Stimulated activated CD4-positive, alpha-beta T cell treated with anti-CD3 and anti-CD28 coated beads, Interleukin-2, amount 100 ng/mL, for 24 hours (primary cell): ENCODE results near the gene ASS1.
A peak's percentile ranks its signal among the peaks of the same experiment; 100 is the strongest.

ENCODE experiments used
- DNase-seq, 2 donors: peaks; one replicate each; pipeline ENCODE4 v3.0.0-alpha.2; 2020

ASS1 gene

GRCh38 chr9:130501639-130502038 lies 56.9 kb downstream of the ASS1 start:
- DNase-seq, result no peak

DNA sequence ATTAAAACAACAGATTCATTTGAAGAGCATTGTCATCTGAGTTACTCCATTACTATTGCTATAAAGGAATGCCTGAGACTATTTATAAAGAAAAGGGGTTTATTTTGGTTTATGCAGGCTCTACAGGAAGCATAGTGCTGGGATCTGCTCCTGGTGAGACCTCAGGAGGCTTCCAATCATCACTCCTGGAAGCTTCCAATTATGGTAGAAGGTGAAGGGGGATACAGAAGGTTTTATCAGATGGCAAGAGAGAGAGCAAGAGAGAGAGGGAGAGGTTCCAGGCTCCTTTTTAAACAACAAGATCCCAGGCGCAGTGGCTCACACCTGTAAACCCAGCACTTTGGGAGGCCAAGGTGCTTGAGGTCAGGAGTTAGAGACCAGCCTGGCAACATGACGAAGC lies 63.5 kb downstream of the ASS1 start:
- no peak for DNase-seq

GRCh38 chr9:130512199-130512598 lies 67.4 kb downstream of the ASS1 start:
- no peak for DNase-seq

GRCh38 chr9:130513078-130513477 lies 68.3 kb downstream of the ASS1 start:
- DNase-seq, result no peak

DNA sequence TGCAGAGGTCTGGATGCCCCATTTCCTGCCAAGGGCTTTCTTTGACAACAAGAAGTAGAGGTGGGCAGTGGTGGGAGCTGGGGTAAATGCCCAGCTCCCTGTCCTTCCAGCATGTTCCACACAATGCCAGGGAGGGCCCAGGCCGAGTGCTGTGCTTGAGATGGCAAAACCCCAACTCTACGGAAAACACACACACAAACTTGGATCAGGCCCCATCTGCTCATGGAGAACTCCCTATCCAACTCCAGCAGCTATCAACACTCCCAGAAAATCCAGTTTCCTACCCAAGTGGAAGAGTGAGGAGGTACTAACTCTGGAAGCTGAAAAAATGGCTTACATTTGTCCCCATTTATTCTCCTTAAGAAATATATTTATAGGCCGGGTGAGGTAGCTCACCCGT lies 73.5 kb downstream of the ASS1 start:
- no peak for DNase-seq

- DNase-seq, result no peak
Measured at GRCh38 chr9:130518943-130519799, 74.4 kb downstream of the ASS1 start.

GRCh38 chr9:130519927-130520326 lies 75.2 kb downstream of the ASS1 start:
- DNase-seq, result no peak

GRCh38 chr9:130521715-130522114 lies 77.0 kb downstream of the ASS1 start:
- DNase-seq, result no peak

DNA sequence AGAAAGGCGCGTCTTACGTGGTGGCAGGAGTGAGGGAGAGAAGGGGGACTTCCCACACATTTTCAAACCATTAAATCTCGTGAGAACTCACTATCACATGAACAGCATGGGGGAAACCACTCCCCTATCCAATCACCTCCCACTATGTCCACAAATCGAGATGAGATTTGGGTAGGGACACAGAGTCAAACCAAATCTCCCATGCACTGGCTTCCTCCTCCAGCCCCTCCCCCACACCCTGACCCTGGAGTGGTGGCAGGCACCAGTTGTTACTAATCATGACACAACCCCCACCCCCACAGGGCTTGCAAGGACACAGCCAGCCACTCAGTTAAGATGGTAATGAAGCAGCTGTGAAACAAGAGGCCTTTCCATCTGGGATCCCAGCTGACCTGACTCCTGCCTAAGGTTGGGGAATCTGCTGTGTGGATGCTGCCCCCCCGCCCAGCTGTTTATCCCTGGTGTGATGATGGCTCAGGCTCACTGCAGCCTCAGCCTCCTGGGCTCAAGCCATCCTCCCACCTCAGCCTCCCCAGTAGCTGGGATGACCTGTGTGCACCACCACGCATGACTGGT lies 77.6 kb downstream of the ASS1 start:
- DNase-seq, result peak in 1 of 2 donors; percentile 14

- DNase-seq, result no peak
Measured at GRCh38 chr9:130523921-130524320, 79.2 kb downstream of the ASS1 start.

DNA sequence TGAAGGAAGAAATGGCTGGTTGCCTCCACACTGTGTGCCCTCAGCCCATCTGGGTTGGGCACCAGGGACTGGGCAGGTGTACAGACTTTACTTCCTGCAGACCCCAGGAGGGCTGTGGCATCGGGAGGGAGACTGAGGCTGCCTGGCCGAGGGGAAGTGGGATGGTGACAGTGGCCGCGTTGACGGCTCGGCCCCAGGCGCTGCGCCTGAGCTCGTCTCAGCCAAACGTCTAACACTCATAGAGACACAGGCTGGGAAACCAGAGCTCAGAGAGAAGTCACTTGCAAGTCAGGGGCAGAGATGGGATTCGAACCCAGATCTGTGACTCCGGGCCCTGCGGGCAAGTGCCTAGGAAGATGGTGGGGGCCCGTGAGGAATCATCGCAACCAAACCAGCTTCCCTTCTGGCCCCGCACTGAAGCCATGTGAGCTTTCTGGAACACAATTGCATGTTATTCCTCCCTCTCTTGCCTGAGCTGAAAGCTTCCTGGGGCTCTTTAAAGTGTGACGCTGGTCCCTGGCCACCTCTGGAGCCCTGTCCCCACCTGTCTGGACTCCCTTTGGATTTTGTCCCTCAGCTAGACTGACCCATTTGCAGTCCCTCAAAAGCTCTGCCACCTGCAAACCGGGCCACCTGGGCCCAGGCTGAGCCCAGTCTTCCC lies 81.6 kb downstream of the ASS1 start:
- DNase-seq, result no peak

- no peak for DNase-seq
Measured at GRCh38 chr9:130526854-130527650, 82.3 kb downstream of the ASS1 start.

DNA sequence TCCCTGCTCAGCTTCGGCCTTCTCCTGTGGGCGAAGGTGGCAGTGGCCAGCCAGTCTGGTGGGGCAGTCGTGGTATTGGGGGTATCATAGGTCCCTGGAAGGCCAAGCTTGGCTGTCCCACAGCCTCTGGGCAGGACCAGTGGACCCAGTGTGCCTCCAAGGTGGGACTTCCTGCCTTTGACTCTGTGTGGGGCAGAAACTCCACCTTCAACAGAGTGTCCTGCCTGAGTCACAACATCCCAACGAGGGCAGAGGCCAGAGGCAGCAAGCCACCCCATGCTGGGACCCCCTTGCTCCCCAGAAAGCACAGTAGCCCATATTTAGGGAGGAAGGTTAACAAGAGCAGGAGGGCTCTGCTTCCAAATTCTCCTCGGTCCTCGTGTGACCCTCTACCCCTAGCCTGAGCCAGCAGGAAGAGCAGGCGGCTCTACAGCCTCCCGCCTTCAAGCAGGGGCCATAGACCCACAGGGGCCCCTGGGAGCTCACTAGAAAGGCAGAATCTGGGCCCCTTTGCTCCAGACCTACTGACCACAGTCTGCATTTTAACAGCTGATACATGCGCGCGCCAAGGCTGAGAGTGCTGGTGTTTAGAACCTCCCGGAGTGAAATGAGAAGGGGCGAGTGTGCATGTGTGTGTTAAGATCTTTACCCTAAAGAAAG lies 83.0 kb downstream of the ASS1 start:
- no peak for DNase-seq

- DNase-seq, result no peak
Measured at GRCh38 chr9:130528674-130529073, 83.9 kb downstream of the ASS1 start.

GRCh38 chr9:130530938-130531337 lies 86.2 kb downstream of the ASS1 start:
- no peak for DNase-seq

GRCh38 chr9:130531670-130532069 lies 86.9 kb downstream of the ASS1 start:
- DNase-seq, result no peak

DNA sequence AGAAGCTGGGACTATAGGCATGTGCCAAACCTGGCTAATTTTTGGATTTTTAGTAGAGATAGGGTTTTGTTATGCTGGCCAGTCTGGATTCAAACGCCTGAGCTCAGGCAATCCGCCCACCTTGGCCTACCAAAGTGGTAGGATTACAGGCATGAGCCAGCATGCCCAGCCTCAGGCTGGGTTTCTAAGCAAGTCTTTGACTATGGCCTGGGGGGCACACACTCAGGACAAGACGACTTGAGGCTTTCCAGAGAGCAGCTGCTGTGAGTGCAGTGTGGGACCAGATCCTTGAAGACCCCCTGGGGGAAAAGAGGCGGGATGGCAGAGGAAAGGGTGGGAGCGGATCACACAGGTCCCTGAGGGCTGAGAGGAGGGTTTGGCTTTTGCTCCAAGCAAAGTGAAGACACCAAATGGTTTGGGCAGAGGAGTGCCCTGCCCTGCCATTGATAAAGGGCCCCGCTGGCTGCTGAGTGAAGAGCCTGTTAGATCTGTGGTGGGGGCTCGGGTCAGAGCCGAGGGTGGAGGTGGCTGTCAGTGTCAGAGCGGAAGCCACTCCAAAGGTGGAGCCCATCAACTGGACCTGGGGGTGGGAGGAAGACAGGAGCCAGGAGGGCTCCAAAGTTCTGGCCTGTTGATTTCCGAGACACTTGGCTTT lies 87.8 kb downstream of the ASS1 start:
- no peak for DNase-seq

DNA sequence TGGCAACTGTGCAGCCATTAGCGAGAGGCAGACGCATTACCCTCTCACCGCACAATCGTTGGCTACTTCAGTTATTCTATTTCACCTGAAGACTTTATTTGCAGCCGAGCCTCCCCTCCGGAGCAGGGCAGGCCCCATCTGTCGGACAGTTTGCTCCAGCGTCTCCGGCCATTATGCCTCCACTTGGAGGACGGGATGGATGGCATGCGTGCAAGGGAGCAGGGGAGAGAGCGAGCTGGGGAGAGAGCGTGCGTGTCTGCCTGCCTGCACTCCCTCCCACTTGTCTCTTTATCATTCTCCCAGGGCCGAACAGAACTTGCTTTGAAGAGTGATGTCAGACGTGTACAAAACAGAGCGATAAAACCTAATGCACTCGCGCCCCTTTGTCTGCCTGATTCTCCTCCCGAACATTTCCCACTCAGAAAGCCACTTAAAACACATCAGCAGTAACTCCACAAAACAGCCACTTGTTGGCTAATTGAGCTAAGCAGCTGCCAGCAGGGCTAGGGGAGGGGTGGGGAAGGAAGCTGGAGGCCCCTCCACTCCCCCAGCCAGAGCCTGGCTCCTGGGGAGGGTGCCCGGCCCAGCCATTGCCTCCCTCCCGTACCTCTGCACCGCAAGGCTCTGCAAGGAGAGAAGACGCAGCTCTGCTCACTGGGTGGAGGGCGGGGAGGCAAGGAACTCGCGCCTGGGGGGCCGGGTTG lies 91.2 kb downstream of the ASS1 start:
- DNase-seq, result no peak

GRCh38 chr9:130536701-130537107 lies 91.9 kb downstream of the ASS1 start:
- DNase-seq, result no peak

GRCh38 chr9:130537346-130538050 lies 92.7 kb downstream of the ASS1 start:
- DNase-seq, result no peak
